ENCODE measurements around the gene IFI30. TPM values are rescaled to one million over a fixed set of nuclear protein-coding genes. Genes with fewer than 3 reads are reported as not detected.
A peak's percentile ranks its signal among the peaks of the same experiment; 100 is the strongest.
"Not testable (repeated sequence)": the region's sequence is repeated elsewhere in the genome, so short reads cannot be mapped to it uniquely, and the experiment has no call there.

The IFI30 gene
- total RNA-seq, 1 donor from 2014 or later: 25.1 TPM

- DNase-seq (ENCODE audit: low read depth): peak; percentile 94
Observed at GRCh38 chr19:18152817-18153555, 20.6 kb upstream of the IFI30 start, which contains the start of gene PIK3R2. TSS of gene PIK3R2 (plus strand) at chr19:18153163. CDS start at chr19:18155880, 2,717 bp downstream.

DNA sequence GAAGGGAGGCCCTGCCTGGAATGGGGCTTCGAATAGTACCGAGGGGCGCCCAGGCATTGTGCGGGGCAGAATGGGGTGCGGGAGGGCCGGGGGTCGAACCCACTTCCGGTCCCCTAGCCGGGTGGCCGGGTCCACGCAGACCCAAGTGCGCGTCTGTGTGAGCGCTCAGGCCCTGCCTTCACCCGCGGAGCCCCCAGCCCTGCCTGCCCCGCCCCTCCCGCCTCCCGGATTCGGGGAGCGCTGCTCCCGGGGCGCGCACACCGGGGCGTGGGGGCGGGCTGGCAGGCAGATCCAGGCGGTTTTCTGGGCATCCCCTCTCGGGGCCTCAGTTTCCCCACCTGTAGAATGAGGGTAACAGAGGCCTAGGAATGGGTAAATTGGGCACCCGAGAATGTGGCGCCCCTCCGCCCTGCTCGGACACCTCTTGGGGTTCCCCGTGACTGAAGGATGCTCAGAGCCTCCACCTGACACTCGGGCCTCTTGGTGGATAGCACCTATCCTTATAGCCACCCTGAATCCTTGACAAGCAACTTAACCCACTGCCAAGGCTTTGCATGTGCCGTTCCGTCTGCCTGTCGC, 20.0 kb upstream of the IFI30 start:
- no peak for DNase-seq (ENCODE audit: low read depth)

DNA sequence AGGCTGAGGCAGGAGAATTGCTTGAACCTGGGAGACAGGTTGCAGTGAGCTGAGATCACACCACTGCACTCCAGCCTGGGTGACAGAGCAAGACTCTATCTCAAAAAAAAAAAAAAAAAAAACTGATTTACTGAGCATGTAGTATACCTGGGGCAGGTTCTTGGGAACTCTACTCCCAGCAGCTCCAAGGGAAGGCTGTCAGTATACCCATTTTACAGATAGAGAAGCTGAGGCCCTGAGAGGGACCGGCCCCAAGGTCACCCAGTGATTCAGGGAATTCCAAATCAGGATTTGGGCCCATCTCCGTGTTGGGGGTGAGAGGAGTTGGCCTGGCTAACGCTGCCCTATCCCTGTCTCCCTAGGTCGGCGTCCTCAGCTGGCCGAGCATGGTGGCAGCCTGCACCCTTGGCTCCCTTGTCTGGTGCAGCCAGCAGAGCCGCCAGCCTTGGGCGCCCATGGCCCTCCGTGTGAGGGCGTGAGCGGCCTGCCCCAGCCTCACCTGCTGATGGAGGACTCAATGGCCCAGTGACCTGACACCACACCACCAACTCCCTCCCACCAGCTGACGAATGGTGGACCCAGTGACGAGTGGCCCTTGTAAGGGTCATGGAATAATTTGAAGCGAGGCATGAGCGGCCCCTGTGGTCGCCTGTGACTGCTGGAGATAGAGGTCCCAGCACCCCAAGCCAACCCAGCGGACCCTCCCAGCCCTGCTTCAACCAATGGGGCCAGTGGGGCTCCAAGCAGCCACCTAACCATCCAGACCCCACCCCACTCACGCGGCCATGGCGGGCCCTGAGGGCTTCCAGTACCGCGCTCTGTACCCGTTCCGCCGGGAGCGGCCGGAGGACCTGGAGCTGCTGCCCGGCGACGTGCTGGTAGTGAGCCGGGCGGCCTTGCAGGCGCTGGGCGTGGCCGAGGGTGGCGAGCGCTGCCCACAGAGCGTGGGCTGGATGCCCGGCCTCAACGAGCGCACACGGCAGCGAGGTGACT, 18.2 kb upstream of the IFI30 start:
- no peak for DNase-seq (ENCODE audit: low read depth)

DNA sequence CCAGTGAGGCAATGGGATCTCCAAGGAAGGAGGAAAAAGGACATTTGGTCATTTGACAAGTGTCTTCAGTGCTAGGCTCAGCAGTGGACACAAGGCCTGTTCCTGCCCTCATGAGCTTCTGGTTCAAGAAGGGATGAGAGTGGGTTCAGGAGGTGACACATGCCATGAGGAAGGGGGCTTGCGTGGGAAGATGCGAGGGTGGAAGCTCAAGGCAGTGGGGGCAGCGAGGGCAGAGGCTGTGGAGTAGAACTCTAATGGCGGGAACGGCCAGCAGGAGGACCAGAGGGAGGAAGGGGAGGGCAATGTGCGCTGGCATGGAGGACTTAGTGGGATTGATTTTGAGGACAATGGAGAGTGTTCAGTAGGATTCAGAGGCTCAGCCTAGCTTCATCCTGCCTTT, 17.3 kb upstream of the IFI30 start:
- DNase-seq (ENCODE audit: low read depth): no peak

- peak; percentile 75 for DNase-seq (ENCODE audit: low read depth)
Observed at GRCh38 chr19:18156841-18157464, 16.7 kb upstream of the IFI30 start.

GRCh38 chr19:18157465-18158063, 16.0 kb upstream of the IFI30 start:
- no peak for DNase-seq (ENCODE audit: low read depth)

DNA sequence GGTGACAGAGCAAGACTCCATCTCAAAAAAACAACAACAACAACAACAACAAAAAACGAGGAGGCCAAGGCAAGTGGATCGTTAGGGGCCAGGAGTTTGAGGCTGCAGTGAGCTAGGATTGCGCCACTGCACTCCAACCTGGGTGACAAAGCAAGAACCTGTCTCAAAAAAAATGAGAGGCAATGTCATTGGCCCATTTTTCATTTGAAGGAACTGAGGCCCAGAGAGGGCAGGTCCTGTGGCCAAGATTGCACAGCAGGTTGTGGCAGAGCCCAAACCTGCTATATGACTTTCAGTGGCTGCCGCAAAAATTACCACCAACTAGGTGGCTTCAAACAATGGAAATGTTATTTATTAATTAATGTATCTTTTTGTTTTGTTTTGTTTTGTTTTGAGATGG, 15.1 kb upstream of the IFI30 start:
- no peak for DNase-seq (ENCODE audit: low read depth)

- not testable (repeated sequence) for DNase-seq (ENCODE audit: low read depth)
Observed at GRCh38 chr19:18159059-18159616, 14.5 kb upstream of the IFI30 start.

- DNase-seq (ENCODE audit: low read depth): no peak
Observed at GRCh38 chr19:18159810-18160209, 13.8 kb upstream of the IFI30 start.

- DNase-seq (ENCODE audit: low read depth): no peak
Observed at GRCh38 chr19:18160493-18160970, 13.1 kb upstream of the IFI30 start.

DNA sequence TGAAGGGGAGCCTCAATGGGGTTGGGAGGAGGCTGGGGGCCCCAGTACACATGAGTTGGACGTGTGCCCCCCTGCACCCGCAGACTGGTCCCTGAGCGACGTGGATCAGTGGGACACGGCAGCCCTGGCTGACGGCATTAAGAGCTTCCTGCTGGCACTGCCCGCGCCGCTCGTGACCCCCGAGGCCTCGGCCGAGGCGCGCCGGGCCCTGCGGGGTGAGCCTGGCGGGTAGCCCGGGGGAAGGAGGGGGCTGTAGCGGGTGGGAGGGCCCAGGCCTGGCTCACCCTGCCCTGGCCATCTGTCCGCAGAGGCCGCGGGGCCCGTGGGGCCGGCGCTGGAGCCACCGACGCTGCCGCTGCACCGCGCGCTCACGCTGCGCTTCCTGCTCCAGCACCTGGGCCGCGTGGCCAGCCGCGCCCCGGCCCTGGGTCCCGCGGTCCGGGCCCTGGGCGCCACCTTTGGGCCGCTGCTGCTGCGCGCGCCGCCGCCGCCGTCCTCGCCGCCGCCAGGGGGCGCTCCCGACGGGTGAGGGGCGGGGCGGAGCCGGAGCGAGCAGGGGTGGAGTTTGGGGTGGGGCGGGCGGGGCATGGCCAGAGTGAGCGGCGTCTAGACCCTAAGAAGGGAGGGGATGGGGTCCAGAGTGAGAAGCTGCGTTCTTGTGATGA, 12.5 kb upstream of the IFI30 start:
- DNase-seq (ENCODE audit: low read depth): no peak

GRCh38 chr19:18161636-18162002, 12.0 kb upstream of the IFI30 start:
- DNase-seq (ENCODE audit: low read depth): no peak

GRCh38 chr19:18164072-18164471, 9.5 kb upstream of the IFI30 start:
- DNase-seq (ENCODE audit: low read depth): no peak

GRCh38 chr19:18165794-18166544, 7.6 kb upstream of the IFI30 start:
- no peak for DNase-seq (ENCODE audit: low read depth)

DNA sequence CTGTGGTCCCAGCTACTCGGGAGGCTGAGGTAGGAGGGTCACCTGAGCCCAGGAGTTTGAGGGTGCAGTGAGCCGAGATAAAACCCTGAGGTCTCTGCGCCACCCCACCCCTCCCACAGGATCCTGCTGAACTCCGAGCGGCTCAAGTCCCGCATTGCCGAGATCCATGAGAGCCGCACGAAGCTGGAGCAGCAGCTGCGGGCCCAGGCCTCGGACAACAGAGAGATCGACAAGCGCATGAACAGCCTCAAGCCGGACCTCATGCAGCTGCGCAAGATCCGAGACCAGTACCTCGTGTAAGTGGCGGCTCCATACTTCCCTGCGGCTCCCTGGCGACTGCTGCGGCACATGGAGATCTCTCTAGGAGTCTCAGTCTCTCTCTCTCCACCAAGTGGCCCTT, 6.6 kb upstream of the IFI30 start:
- DNase-seq (ENCODE audit: low read depth): no peak

- no peak for DNase-seq (ENCODE audit: low read depth)
Observed at GRCh38 chr19:18167975-18168645, 5.5 kb upstream of the IFI30 start.

GRCh38 chr19:18168673-18169381, 4.8 kb upstream of the IFI30 start:
- DNase-seq (ENCODE audit: low read depth): no peak

- no peak for DNase-seq (ENCODE audit: low read depth)
Observed at GRCh38 chr19:18170714-18171255, 2.8 kb upstream of the IFI30 start.
